Measurements from ENCODE around the gene COX7B2. TPM values are rescaled to one million over a fixed set of nuclear protein-coding genes. Genes with fewer than 3 reads are reported as not detected.

The COX7B2 gene
- total and polyA plus RNA-seq, 4 experiments from 2014 or later = not detected

- Histone ChIP-seq H3K27ac (ENCODE audit: low read depth, low read length) (no peak overlapping the region), H3K9me3 (ENCODE audit: control insufficient read depth in 1 of 2, low read length in 2 of 2) (no peaks in the 10 kb centered on the region), H3K4me3 (ENCODE audit: low read length in 2 of 2) (no peak overlapping the region), H3K36me3 (ENCODE audit: insufficient read depth, low read length) (no peaks in the 10 kb centered on the region), H3K27me3 (ENCODE audit: insufficient read depth, low read length) (no peaks in the 10 kb centered on the region), H3K4me1 (ENCODE audit: insufficient read depth, low read length) (no peaks in the 10 kb centered on the region)
- CTCF ChIA-PET (ENCODE audit: partially characterized antibody) = no interaction called here
- Mint-ChIP-seq H3K4me3 (no peak overlapping the region), H3K4me1 (no peaks in the 10 kb centered on the region), H3K9me3 (peaks cover 0 to 1% (median 0%) of the 10 kb centered on the region in 8 donors), H3K36me3 (no peaks in the 10 kb centered on the region), H3K27ac (no peak overlapping the region), H3K27me3 (peaks cover 1 to 3% of the 10 kb centered on the region in 2 donors)
- DNase-seq = no peak
- intact Hi-C loops (cut with micrococcal nuclease) = no loop called here
- POLR2A ChIA-PET (ENCODE audit: partially characterized antibody) = no interaction called here
Measured at GRCh38 chr4:46947541-46947940, 38.5 kb upstream of the COX7B2 start.

GRCh38 chr4:46946919-46947536 is 38.0 kb upstream of the COX7B2 start:
- POLR2A ChIA-PET (ENCODE audit: partially characterized antibody) = no interaction called here
- Histone ChIP-seq H3K4me1 (ENCODE audit: insufficient read depth, low read length) (no peaks in the 10 kb centered on the region), H3K9me3 (ENCODE audit: control insufficient read depth in 1 of 2, low read length in 2 of 2) (no peaks in the 10 kb centered on the region), H3K27me3 (ENCODE audit: insufficient read depth, low read length) (no peaks in the 10 kb centered on the region), H3K36me3 (ENCODE audit: insufficient read depth, low read length) (no peaks in the 10 kb centered on the region), H3K27ac (ENCODE audit: low read depth, low read length) (no peak overlapping the region), H3K4me3 (ENCODE audit: low read length in 2 of 2) (no peak overlapping the region)
- Mint-ChIP-seq H3K9me3 (peaks cover 0 to 1% (median 0%) of the 10 kb centered on the region in 8 donors), H3K36me3 (no peaks in the 10 kb centered on the region), H3K27ac (peak overlapping the region in 1 of 7 donors; percentile 22), H3K27me3 (peaks cover 1 to 3% of the 10 kb centered on the region in 2 donors), H3K4me1 (no peaks in the 10 kb centered on the region), H3K4me3 (no peak overlapping the region)
- CTCF ChIA-PET (ENCODE audit: partially characterized antibody) = no interaction called here
- intact Hi-C loops (cut with micrococcal nuclease) = no loop called here
- DNase-seq = no peak

- H3K4me1 ChIP-seq (ENCODE audit: insufficient read depth, low read length) = no peaks in the 10 kb centered on the region
- Mint-ChIP-seq H3K27ac (no peak overlapping the region), H3K9me3 (peaks cover 0 to 1% (median 0%) of the 10 kb centered on the region in 8 donors), H3K36me3 (no peaks in the 10 kb centered on the region), H3K27me3 (peaks cover 1 to 3% of the 10 kb centered on the region in 2 donors), H3K4me1 (no peaks in the 10 kb centered on the region), H3K4me3 (no peak overlapping the region)
- H3K27ac ChIP-seq (ENCODE audit: low read depth, low read length) = no peak overlapping the region
- H3K9me3 ChIP-seq (ENCODE audit: control insufficient read depth in 1 of 2, low read length in 2 of 2) = no peaks in the 10 kb centered on the region
- no peaks in the 10 kb centered on the region for H3K27me3 ChIP-seq (ENCODE audit: insufficient read depth, low read length)
- ChIA-PET CTCF (ENCODE audit: partially characterized antibody) (no interaction called here), POLR2A (ENCODE audit: partially characterized antibody) (no interaction called here)
- intact Hi-C loops (cut with micrococcal nuclease) = no loop called here
- no peaks in the 10 kb centered on the region for H3K36me3 ChIP-seq (ENCODE audit: insufficient read depth, low read length)
- no peak for DNase-seq
- H3K4me3 ChIP-seq (ENCODE audit: low read length in 2 of 2) = no peak overlapping the region
Measured at GRCh38 chr4:46945062-46945461, 36.0 kb upstream of the COX7B2 start.

- H3K27ac ChIP-seq (ENCODE audit: low read depth, low read length) = no peak overlapping the region
- no peak for DNase-seq
- no peak overlapping the region for H3K27ac Mint-ChIP-seq
- H3K36me3 Mint-ChIP-seq = no peaks in the 10 kb centered on the region
- ChIA-PET POLR2A (ENCODE audit: partially characterized antibody) (no interaction called here), CTCF (ENCODE audit: partially characterized antibody) (no interaction called here)
- no peak overlapping the region for H3K4me3 Mint-ChIP-seq
- H3K9me3 ChIP-seq (ENCODE audit: control insufficient read depth in 1 of 2, low read length in 2 of 2) = no peaks in the 10 kb centered on the region
- H3K9me3 Mint-ChIP-seq = peaks cover 0 to 1% (median 0%) of the 10 kb centered on the region in 8 donors
- intact Hi-C loops (cut with micrococcal nuclease) = no loop called here
- no peaks in the 10 kb centered on the region for H3K4me1 ChIP-seq (ENCODE audit: insufficient read depth, low read length)
- peaks cover 1 to 3% of the 10 kb centered on the region in 2 donors for H3K27me3 Mint-ChIP-seq
- H3K36me3 ChIP-seq (ENCODE audit: insufficient read depth, low read length) = no peaks in the 10 kb centered on the region
- H3K4me3 ChIP-seq (ENCODE audit: low read length in 2 of 2) = no peak overlapping the region
- H3K27me3 ChIP-seq (ENCODE audit: insufficient read depth, low read length) = no peaks in the 10 kb centered on the region
- no peaks in the 10 kb centered on the region for H3K4me1 Mint-ChIP-seq
Measured at GRCh38 chr4:46944345-46944744, 35.3 kb upstream of the COX7B2 start.

- H3K4me1 Mint-ChIP-seq = no peaks in the 10 kb centered on the region
- H3K27ac Mint-ChIP-seq = no peak overlapping the region
- H3K27me3 Mint-ChIP-seq = no peaks in the 10 kb centered on the region
- Histone ChIP-seq H3K4me1 (ENCODE audit: insufficient read depth, low read length) (no peaks in the 10 kb centered on the region), H3K4me3 (ENCODE audit: low read length in 2 of 2) (no peak overlapping the region), H3K27me3 (ENCODE audit: insufficient read depth, low read length) (no peaks in the 10 kb centered on the region), H3K36me3 (ENCODE audit: insufficient read depth, low read length) (no peaks in the 10 kb centered on the region), H3K9me3 (ENCODE audit: control insufficient read depth in 1 of 2, low read length in 2 of 2) (no peaks in the 10 kb centered on the region), H3K27ac (ENCODE audit: low read depth, low read length) (no peak overlapping the region)
- intact Hi-C loops (cut with micrococcal nuclease) = no loop called here
- ChIA-PET POLR2A (ENCODE audit: partially characterized antibody) (no interaction called here), CTCF (ENCODE audit: partially characterized antibody) (interaction anchor here (1.3 kb wide), 1 partner anchor 9 kb away, joined by 4 read pairs; no protein-coding TSS in a partner anchor)
- H3K9me3 Mint-ChIP-seq = no peaks in the 10 kb centered on the region
- no peaks in the 10 kb centered on the region for H3K36me3 Mint-ChIP-seq
- DNase-seq = no peak
- no peak overlapping the region for H3K4me3 Mint-ChIP-seq
Measured at GRCh38 chr4:46937493-46937892, 28.4 kb upstream of the COX7B2 start.

GRCh38 chr4:46934726-46935125 is 25.7 kb upstream of the COX7B2 start:
- CTCF ChIA-PET (ENCODE audit: partially characterized antibody) = no interaction called here
- Histone ChIP-seq H3K4me1 (ENCODE audit: insufficient read depth, low read length) (no peaks in the 10 kb centered on the region), H3K27me3 (ENCODE audit: insufficient read depth, low read length) (no peaks in the 10 kb centered on the region), H3K36me3 (ENCODE audit: insufficient read depth, low read length) (no peaks in the 10 kb centered on the region), H3K9me3 (ENCODE audit: control insufficient read depth in 1 of 2, low read length in 2 of 2) (no peaks in the 10 kb centered on the region), H3K27ac (ENCODE audit: low read depth, low read length) (no peak overlapping the region), H3K4me3 (ENCODE audit: low read length in 2 of 2) (no peak overlapping the region)
- POLR2A ChIA-PET (ENCODE audit: partially characterized antibody) = no interaction called here
- Mint-ChIP-seq H3K9me3 (no peaks in the 10 kb centered on the region), H3K4me3 (no peak overlapping the region), H3K4me1 (no peaks in the 10 kb centered on the region), H3K36me3 (no peaks in the 10 kb centered on the region), H3K27ac (no peak overlapping the region), H3K27me3 (no peaks in the 10 kb centered on the region)
- intact Hi-C loops (cut with micrococcal nuclease) = no loop called here
- DNase-seq = no peak

DNA sequence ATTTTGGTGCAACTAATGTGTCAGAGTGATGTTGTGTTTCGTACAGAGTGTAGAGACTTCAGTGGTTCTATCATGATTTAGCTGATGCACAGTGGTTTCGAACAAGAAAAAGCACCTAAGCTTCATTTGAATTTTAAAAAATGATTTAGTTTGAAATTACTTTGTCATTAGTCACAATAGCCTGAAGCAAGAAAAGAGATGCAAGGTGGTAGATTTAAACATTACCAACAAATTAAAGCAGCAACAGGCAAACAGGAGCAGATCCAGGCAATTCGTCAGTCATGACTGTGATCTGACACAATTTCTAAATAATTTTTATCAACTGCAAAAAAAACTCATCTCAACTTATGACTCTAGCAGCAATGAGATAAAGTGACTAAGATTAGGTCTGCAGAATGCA is 24.6 kb upstream of the COX7B2 start:
- no peaks in the 10 kb centered on the region for H3K36me3 ChIP-seq (ENCODE audit: insufficient read depth, low read length)
- Mint-ChIP-seq H3K27me3 (no peaks in the 10 kb centered on the region), H3K4me3 (no peak overlapping the region), H3K4me1 (no peaks in the 10 kb centered on the region), H3K36me3 (no peaks in the 10 kb centered on the region), H3K9me3 (no peaks in the 10 kb centered on the region), H3K27ac (no peak overlapping the region)
- ChIA-PET CTCF (ENCODE audit: partially characterized antibody) (no interaction called here), POLR2A (ENCODE audit: partially characterized antibody) (no interaction called here)
- H3K9me3 ChIP-seq (ENCODE audit: control insufficient read depth in 1 of 2, low read length in 2 of 2) = no peaks in the 10 kb centered on the region
- no peak for DNase-seq
- H3K27me3 ChIP-seq (ENCODE audit: insufficient read depth, low read length) = no peaks in the 10 kb centered on the region
- intact Hi-C loops (cut with micrococcal nuclease) = no loop called here
- no peak overlapping the region for H3K27ac ChIP-seq (ENCODE audit: low read depth, low read length)
- H3K4me3 ChIP-seq (ENCODE audit: low read length in 2 of 2) = no peak overlapping the region
- no peaks in the 10 kb centered on the region for H3K4me1 ChIP-seq (ENCODE audit: insufficient read depth, low read length)

DNA sequence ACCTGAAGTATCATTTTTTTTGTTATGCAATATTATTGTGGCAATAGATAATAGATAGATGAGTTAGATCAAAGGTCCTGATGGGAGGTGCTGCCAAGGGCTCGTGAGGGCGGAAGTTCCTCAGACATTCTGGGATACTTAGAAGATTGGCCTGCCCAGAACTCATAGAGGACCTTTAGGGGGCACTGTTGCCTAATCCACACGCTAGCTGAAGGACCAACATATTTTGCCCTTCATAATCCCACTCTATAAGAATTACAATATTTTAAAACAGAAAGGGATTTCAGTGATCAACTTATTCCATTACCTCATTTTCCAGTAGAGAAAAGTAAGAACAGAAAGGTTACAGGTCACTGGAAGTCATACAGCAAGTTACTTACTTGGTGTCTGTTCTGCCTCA is 22.9 kb upstream of the COX7B2 start:
- Histone ChIP-seq H3K27me3 (ENCODE audit: insufficient read depth, low read length) (no peaks in the 10 kb centered on the region), H3K4me1 (ENCODE audit: insufficient read depth, low read length) (no peaks in the 10 kb centered on the region), H3K4me3 (ENCODE audit: low read length in 2 of 2) (no peak overlapping the region), H3K36me3 (ENCODE audit: insufficient read depth, low read length) (no peaks in the 10 kb centered on the region), H3K9me3 (ENCODE audit: control insufficient read depth in 1 of 2, low read length in 2 of 2) (no peaks in the 10 kb centered on the region), H3K27ac (ENCODE audit: low read depth, low read length) (no peak overlapping the region)
- H3K36me3 Mint-ChIP-seq = no peaks in the 10 kb centered on the region
- no peaks in the 10 kb centered on the region for H3K4me1 Mint-ChIP-seq
- CTCF ChIA-PET (ENCODE audit: partially characterized antibody) = no interaction called here
- POLR2A ChIA-PET (ENCODE audit: partially characterized antibody) = no interaction called here
- H3K4me3 Mint-ChIP-seq = no peak overlapping the region
- H3K27me3 Mint-ChIP-seq = peaks cover 0 to 3% of the 10 kb centered on the region in 2 donors
- H3K27ac Mint-ChIP-seq = no peak overlapping the region
- DNase-seq = no peak
- no peaks in the 10 kb centered on the region for H3K9me3 Mint-ChIP-seq
- intact Hi-C loops (cut with micrococcal nuclease) = no loop called here

Data from CD4-positive, alpha-beta memory T cell (primary cell).